CD8-positive, alpha-beta memory T cell (primary cell): ENCODE measurements around the gene PTPN5. TPM values are rescaled to one million over a fixed set of nuclear protein-coding genes. Genes with fewer than 3 reads are reported as not detected.

ENCODE experiments used
- CTCF ChIA-PET: fragments of 350-600 bp; sonication (Branson Sonifier 250); formaldehyde crosslinking; loops from one replicate; lab custom pipeline; 2021; ENCODE audit warnings: antibody characterized with exemption; lab: Charles Lee
- POLR2A ChIA-PET: fragments of 350-600 bp; sonication (Branson Sonifier 250); formaldehyde crosslinking; loops from one replicate; lab custom pipeline; 2021; ENCODE audit warnings: antibody characterized with exemption; lab: Charles Lee
- DNase-seq, 5 donors: peaks; one replicate each; pipeline versions ENCODE4 v3.0.0 to v3.0.0-alpha.2; 2020 to 2022; ENCODE audit warnings: mixed read lengths in 1 of 5
- H3K27ac ChIP-seq: one replicate; pipeline ENCODE4 v1.7.0; 2013; ENCODE audit warnings: low read depth, mild to moderate bottlenecking, low read length, moderate library complexity
- H3K27me3 ChIP-seq: 2 replicates; pipeline ENCODE4 v1.7.0; 2013; ENCODE audit warnings: low read length, mild to moderate bottlenecking; ENCODE audit not compliant: insufficient read depth, poor library complexity, severe bottlenecking
- H3K36me3 ChIP-seq: 2 replicates; pipeline ENCODE4 v1.7.0; 2013; ENCODE audit warnings: mild to moderate bottlenecking, low read length, moderate library complexity; ENCODE audit not compliant: insufficient read depth
- H3K4me1 ChIP-seq: 2 replicates; pipeline ENCODE4 v1.7.0; 2013; ENCODE audit warnings: mild to moderate bottlenecking, low read length, moderate library complexity; ENCODE audit not compliant: insufficient read depth
- H3K4me3 ChIP-seq: 2 replicates; pipeline ENCODE4 v1.7.0; 2013; ENCODE audit warnings: mild to moderate bottlenecking, low read length
- H3K9me3 ChIP-seq: 2 replicates; pipeline ENCODE4 v1.7.0; 2013; ENCODE audit warnings: mild to moderate bottlenecking, low read length
- H3K27ac Mint-ChIP-seq, 8 donors: one replicate each; pipeline ENCODE4 v1.8.0; 2020 to 2021; ENCODE audit warnings: mixed read lengths in 8 of 8, mild to moderate bottlenecking in 6 of 8, inconsistent platforms in 3 of 8, moderate library complexity in 3 of 8
- H3K27me3 Mint-ChIP-seq, 2 donors: one replicate each; pipeline ENCODE4 v1.8.0; 2020 to 2021; ENCODE audit warnings: mixed read lengths in 2 of 2, mild to moderate bottlenecking in 1 of 2, moderate library complexity in 1 of 2
- H3K36me3 Mint-ChIP-seq, 3 donors: one replicate each; pipeline ENCODE4 v1.8.0; 2020 to 2021; ENCODE audit warnings: mixed read lengths in 3 of 3, inconsistent platforms in 1 of 3, mild to moderate bottlenecking in 1 of 3
- H3K4me1 Mint-ChIP-seq, 3 donors: one replicate each; pipeline ENCODE4 v1.8.0; 2020 to 2021; ENCODE audit warnings: mixed read lengths in 3 of 3, inconsistent platforms in 1 of 3, mild to moderate bottlenecking in 1 of 3
- H3K4me3 Mint-ChIP-seq, 7 donors: one replicate each; pipeline ENCODE4 v1.8.0; 2020 to 2021; ENCODE audit warnings: mixed read lengths in 7 of 7, mild to moderate bottlenecking in 6 of 7, moderate library complexity in 4 of 7, inconsistent platforms in 2 of 7
- H3K9me3 Mint-ChIP-seq, 5 donors: one replicate each; pipeline ENCODE4 v1.8.0; 2020 to 2022; ENCODE audit warnings: mixed read lengths in 5 of 5, mild to moderate bottlenecking in 3 of 5, moderate library complexity in 2 of 5, inconsistent platforms in 1 of 5
- polyA plus RNA-seq: library from polyadenylated mRNA; unstranded; fragments of 300-500 nt; fragmentation: Illumina TruSeq; gene quantifications from one replicate; pipeline ENCODE4 v1.2.3, GENCODE V29; 2021
- total RNA-seq, 2 experiments: library from RNA; stranded (reverse); gene quantifications; one replicate each; pipeline ENCODE4 v1.2.3, GENCODE V29; 2021

PTPN5 gene
- total and polyA plus RNA-seq, 3 experiments from 2014 or later = not detected

DNA sequence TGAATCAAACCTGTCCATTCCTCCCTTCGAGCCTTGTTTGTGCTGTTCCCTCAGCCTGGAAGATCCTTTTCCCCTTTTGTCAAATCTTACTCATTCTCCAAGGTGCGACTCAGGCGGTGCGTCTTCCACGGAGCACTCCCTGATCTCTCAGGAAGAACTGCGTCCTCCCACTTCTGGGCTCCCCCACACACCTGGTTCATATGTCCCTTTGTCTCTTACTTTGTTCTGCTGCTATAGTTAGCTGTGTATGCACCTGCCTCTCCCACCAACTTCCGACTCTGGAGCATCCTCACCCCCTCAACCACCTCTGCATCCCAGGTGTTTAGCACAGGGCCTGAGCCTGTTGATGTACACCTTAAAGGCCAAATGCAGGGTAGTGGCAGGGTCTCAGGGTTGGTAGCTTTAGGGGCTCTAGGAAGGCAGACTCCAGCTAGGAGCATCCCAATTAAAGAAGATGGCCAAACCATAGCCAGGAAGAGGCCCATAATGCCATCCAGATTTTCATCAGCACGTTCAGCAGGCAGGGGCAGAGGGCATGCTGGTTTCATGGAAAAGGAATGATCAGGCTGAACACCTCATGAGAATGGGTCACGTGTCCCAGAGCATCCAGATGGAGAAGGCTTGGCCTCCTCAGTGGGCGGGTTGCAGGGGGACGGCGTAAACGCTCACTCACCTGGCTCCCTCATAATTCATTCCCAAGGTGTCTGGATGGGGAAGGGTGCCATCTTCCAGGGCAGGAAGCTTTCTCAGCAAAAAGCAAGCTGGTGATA is 20.1 kb downstream of the PTPN5 start:
- no peak overlapping the region for H3K27ac ChIP-seq
- POLR2A ChIA-PET = no interaction called here
- peaks cover 15 to 27% of the 10 kb centered on the region in 2 donors for H3K27me3 Mint-ChIP-seq
- H3K4me1 ChIP-seq = no peaks in the 10 kb centered on the region
- no peak for DNase-seq
- no peak overlapping the region for H3K4me3 ChIP-seq
- H3K4me3 Mint-ChIP-seq = no peak overlapping the region
- no peaks in the 10 kb centered on the region for H3K36me3 Mint-ChIP-seq
- H3K27me3 ChIP-seq = no peaks in the 10 kb centered on the region
- H3K9me3 ChIP-seq = no peaks in the 10 kb centered on the region
- H3K27ac Mint-ChIP-seq = no peak overlapping the region
- CTCF ChIA-PET = no interaction called here
- H3K36me3 ChIP-seq = no peaks in the 10 kb centered on the region
- H3K4me1 Mint-ChIP-seq = peaks cover 0 to 5% (median 0%) of the 10 kb centered on the region in 3 donors
- H3K9me3 Mint-ChIP-seq = no peaks in the 10 kb centered on the region

- Mint-ChIP-seq H3K27me3 (peaks cover 15 to 32% of the 10 kb centered on the region in 2 donors), H3K27ac (no peak overlapping the region), H3K9me3 (no peaks in the 10 kb centered on the region), H3K36me3 (no peaks in the 10 kb centered on the region), H3K4me3 (no peak overlapping the region), H3K4me1 (no peaks in the 10 kb centered on the region)
- H3K4me3 ChIP-seq = no peak overlapping the region
- H3K9me3 ChIP-seq = no peaks in the 10 kb centered on the region
- H3K4me1 ChIP-seq = no peaks in the 10 kb centered on the region
- no peaks in the 10 kb centered on the region for H3K27me3 ChIP-seq
- no peaks in the 10 kb centered on the region for H3K36me3 ChIP-seq
- ChIA-PET CTCF (no interaction called here), POLR2A (no interaction called here)
- no peak for DNase-seq
- no peak overlapping the region for H3K27ac ChIP-seq
Observed at GRCh38 chr11:18770479-18771125, 21.0 kb downstream of the PTPN5 start.

- no peaks in the 10 kb centered on the region for H3K4me1 ChIP-seq
- no peak for DNase-seq
- ChIA-PET POLR2A (no interaction called here), CTCF (no interaction called here)
- H3K4me3 ChIP-seq = no peak overlapping the region
- H3K27ac Mint-ChIP-seq = no peak overlapping the region
- H3K27me3 Mint-ChIP-seq = peaks cover 15 to 37% of the 10 kb centered on the region in 2 donors
- no peaks in the 10 kb centered on the region for H3K9me3 Mint-ChIP-seq
- no peaks in the 10 kb centered on the region for H3K9me3 ChIP-seq
- H3K4me3 Mint-ChIP-seq = no peak overlapping the region
- no peaks in the 10 kb centered on the region for H3K36me3 ChIP-seq
- H3K4me1 Mint-ChIP-seq = no peaks in the 10 kb centered on the region
- no peaks in the 10 kb centered on the region for H3K36me3 Mint-ChIP-seq
- H3K27ac ChIP-seq = no peak overlapping the region
- no peaks in the 10 kb centered on the region for H3K27me3 ChIP-seq
Observed at GRCh38 chr11:18769802-18770456, 21.7 kb downstream of the PTPN5 start.

DNA sequence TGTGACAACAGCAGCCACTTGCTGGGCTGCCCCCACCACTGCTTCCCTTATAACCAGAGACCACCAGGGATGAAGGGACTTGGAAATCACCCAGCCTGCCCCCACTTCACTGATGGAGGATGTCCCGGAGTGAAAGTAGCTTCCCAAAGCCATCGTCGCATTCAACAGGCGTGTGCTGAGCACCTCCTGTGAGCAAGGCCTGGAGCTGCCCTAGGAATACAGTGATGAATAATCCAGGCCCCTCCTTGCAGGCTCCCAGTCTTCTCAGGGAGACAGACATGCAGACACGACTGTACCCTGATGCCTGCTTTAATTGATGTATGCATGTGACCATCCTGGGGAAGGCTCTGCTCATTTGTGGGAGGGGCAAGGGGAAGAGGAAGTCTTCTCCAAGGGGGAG is 22.6 kb downstream of the PTPN5 start:
- Mint-ChIP-seq H3K4me3 (no peak overlapping the region), H3K27me3 (peaks cover 13 to 37% of the 10 kb centered on the region in 2 donors), H3K9me3 (no peaks in the 10 kb centered on the region), H3K27ac (peak overlapping the region in 1 of 8 donors; percentile 60), H3K4me1 (peaks cover 3 to 4% (median 3%) of the 10 kb centered on the region in 3 donors), H3K36me3 (no peaks in the 10 kb centered on the region)
- no peak overlapping the region for H3K27ac ChIP-seq
- H3K36me3 ChIP-seq = no peaks in the 10 kb centered on the region
- no peaks in the 10 kb centered on the region for H3K4me1 ChIP-seq
- DNase-seq = no peak
- ChIA-PET CTCF (interaction anchor here (1.2 to 1.4 kb wide), 3 partner anchors 11 to 229 kb away, joined by 3 to 6 read pairs (median 4); no protein-coding TSS in a partner anchor), POLR2A (no interaction called here)
- H3K9me3 ChIP-seq = no peaks in the 10 kb centered on the region
- H3K27me3 ChIP-seq = no peaks in the 10 kb centered on the region
- H3K4me3 ChIP-seq = no peak overlapping the region

- H3K27me3 Mint-ChIP-seq = peaks cover 13 to 37% of the 10 kb centered on the region in 2 donors
- H3K27ac Mint-ChIP-seq = peak overlapping the region in 1 of 8 donors; percentile 65
- CTCF ChIA-PET = interaction anchor here (1.0 to 1.4 kb wide), 5 partner anchors 10 to 653 kb away, joined by 3 to 6 read pairs (median 3); no protein-coding TSS in a partner anchor
- H3K9me3 Mint-ChIP-seq = no peaks in the 10 kb centered on the region
- no peaks in the 10 kb centered on the region for H3K36me3 ChIP-seq
- POLR2A ChIA-PET = no interaction called here
- no peaks in the 10 kb centered on the region for H3K27me3 ChIP-seq
- H3K9me3 ChIP-seq = no peaks in the 10 kb centered on the region
- H3K4me3 Mint-ChIP-seq = no peak overlapping the region
- H3K4me1 ChIP-seq = no peaks in the 10 kb centered on the region
- no peak overlapping the region for H3K4me3 ChIP-seq
- no peak overlapping the region for H3K27ac ChIP-seq
- no peak for DNase-seq
- peaks cover 4 to 6% (median 6%) of the 10 kb centered on the region in 3 donors for H3K4me1 Mint-ChIP-seq
- H3K36me3 Mint-ChIP-seq = no peaks in the 10 kb centered on the region
Observed at GRCh38 chr11:18768472-18768901, 23.1 kb downstream of the PTPN5 start.

- ChIA-PET POLR2A (no interaction called here), CTCF (interaction anchor here (0.7 to 1.8 kb wide), 5 partner anchors 8 to 225 kb away, joined by 3 to 5 read pairs (median 3); no protein-coding TSS in a partner anchor)
- H3K36me3 Mint-ChIP-seq = no peaks in the 10 kb centered on the region
- no peaks in the 10 kb centered on the region for H3K4me1 ChIP-seq
- H3K36me3 ChIP-seq = no peaks in the 10 kb centered on the region
- H3K4me1 Mint-ChIP-seq = peaks cover 4 to 6% (median 6%) of the 10 kb centered on the region in 3 donors
- H3K27me3 ChIP-seq = no peaks in the 10 kb centered on the region
- no peak overlapping the region for H3K4me3 Mint-ChIP-seq
- no peak overlapping the region for H3K27ac Mint-ChIP-seq
- peaks cover 4 to 20% of the 10 kb centered on the region in 2 donors for H3K27me3 Mint-ChIP-seq
- DNase-seq = no peak
- no peak overlapping the region for H3K4me3 ChIP-seq
- no peak overlapping the region for H3K27ac ChIP-seq
- no peaks in the 10 kb centered on the region for H3K9me3 Mint-ChIP-seq
- H3K9me3 ChIP-seq = no peaks in the 10 kb centered on the region
Observed at GRCh38 chr11:18766015-18766414, 25.6 kb downstream of the PTPN5 start.

DNA sequence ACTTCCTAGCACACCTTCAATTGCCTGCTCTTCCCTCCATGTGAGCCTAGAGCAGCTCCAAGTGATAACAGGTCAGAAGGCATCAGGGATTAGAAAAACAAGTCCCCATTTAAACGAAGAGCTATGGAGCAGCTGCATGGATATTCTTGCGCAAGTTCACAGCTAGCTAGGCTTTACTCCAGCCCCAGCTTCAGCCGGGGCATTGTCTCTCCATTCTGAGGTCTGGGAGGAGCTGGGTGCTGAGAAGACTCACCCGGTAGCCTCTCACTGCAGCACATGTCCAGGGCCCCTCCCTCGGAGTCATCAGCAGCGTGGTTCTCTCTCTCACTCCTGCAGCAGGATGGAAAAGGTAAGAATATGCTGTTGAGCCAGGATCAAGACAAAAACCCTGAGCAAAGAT is 26.0 kb downstream of the PTPN5 start:
- Histone ChIP-seq H3K9me3 (no peaks in the 10 kb centered on the region), H3K27ac (no peak overlapping the region), H3K4me1 (no peaks in the 10 kb centered on the region), H3K27me3 (no peaks in the 10 kb centered on the region), H3K4me3 (no peak overlapping the region), H3K36me3 (no peaks in the 10 kb centered on the region)
- Mint-ChIP-seq H3K27me3 (peaks cover 4 to 15% of the 10 kb centered on the region in 2 donors), H3K9me3 (no peaks in the 10 kb centered on the region), H3K4me3 (no peak overlapping the region), H3K4me1 (peaks cover 4 to 6% (median 6%) of the 10 kb centered on the region in 3 donors), H3K36me3 (no peaks in the 10 kb centered on the region), H3K27ac (no peak overlapping the region)
- CTCF ChIA-PET = interaction anchor here (0.7 to 1.8 kb wide), 6 partner anchors 9 to 225 kb away, joined by 3 to 6 read pairs (median 4); no protein-coding TSS in a partner anchor
- POLR2A ChIA-PET = no interaction called here
- no peak for DNase-seq
